HepG2 (cell line): ENCODE measurements around the gene ABHD2. TPM values are rescaled to one million over a fixed set of nuclear protein-coding genes. Genes with fewer than 3 reads are reported as not detected.

ENCODE experiments used
- ADNP ChIP-seq: sonication (generic); formaldehyde crosslinking; IDR thresholded peaks from 2 replicates; pipeline ENCODE4 v1.4.0; 2020; ENCODE audit warnings: missing genetic modification reagents
- ATM ChIP-seq: fragments of 450-650 bp; IDR thresholded peaks from 2 replicates; pipeline ENCODE4 v1.7.1; 2017; ENCODE audit warnings: mild to moderate bottlenecking, borderline replicate concordance
- SIX4 ChIP-seq: sonication (generic); formaldehyde crosslinking; IDR thresholded peaks from 2 replicates; pipeline ENCODE4 v1.4.0; 2020; ENCODE audit warnings: missing genetic modification reagents
- SMYD3 ChIP-seq: sonication (generic); formaldehyde crosslinking; IDR thresholded peaks from 2 replicates; pipeline ENCODE4 v1.8.1; 2023; ENCODE audit warnings: mild to moderate bottlenecking, missing genetic modification reagents
- SRY ChIP-seq: sonication (generic); formaldehyde crosslinking; IDR thresholded peaks from 2 replicates; pipeline ENCODE4 v1.8.0; 2022; ENCODE audit warnings: mild to moderate bottlenecking, missing genetic modification reagents
- THYN1 ChIP-seq: sonication (generic); formaldehyde crosslinking; IDR thresholded peaks from 2 replicates; pipeline ENCODE4 v1.8.1; 2023; ENCODE audit warnings: low read depth, mild to moderate bottlenecking, moderate library complexity, missing genetic modification reagents, borderline replicate concordance
- ZMYM3 ChIP-seq: sonication (generic); formaldehyde crosslinking; IDR thresholded peaks from 2 replicates; pipeline ENCODE4 v1.5.1; 2020; ENCODE audit warnings: mild to moderate bottlenecking, missing genetic modification reagents
- ZNF20 ChIP-seq: sonication (generic); formaldehyde crosslinking; IDR thresholded peaks from 2 replicates; pipeline ENCODE4 v1.4.0; 2020; ENCODE audit warnings: mild to moderate bottlenecking, moderate library complexity, missing genetic modification reagents
- ZNF296 ChIP-seq: sonication (generic); formaldehyde crosslinking; conservative IDR thresholded peaks from 2 replicates; pipeline ENCODE4 v1.5.0; 2020; ENCODE audit warnings: mild to moderate bottlenecking, missing genetic modification reagents
- ZNF343 ChIP-seq: sonication (generic); formaldehyde crosslinking; IDR thresholded peaks from 2 replicates; pipeline ENCODE4 v1.4.0; 2020; ENCODE audit warnings: mild to moderate bottlenecking, missing genetic modification reagents
- ZNF83 ChIP-seq: sonication (generic); formaldehyde crosslinking; IDR thresholded peaks from 2 replicates; pipeline ENCODE4 v1.4.0; 2020; ENCODE audit warnings: missing genetic modification reagents, mild to moderate bottlenecking, borderline replicate concordance
- ZSCAN21 ChIP-seq: sonication (generic); formaldehyde crosslinking; IDR thresholded peaks from 2 replicates; pipeline ENCODE4 v1.8.0; 2022; ENCODE audit warnings: mild to moderate bottlenecking, missing genetic modification reagents, moderate library complexity, borderline replicate concordance
- polyA plus RNA-seq, 8 experiments: library from polyadenylated mRNA; depleted of rRNA in 3 of 8; stranded (reverse) in 7 of 8; unstranded in 1 of 8; fragments of >200 nt; fragmentation: Illumina TruSeq in 4 of 8; extraction: Trizol in 4 of 8; gene quantifications; 2 replicates each; pipeline versions ENCODE4 v1.2.1 to v1.2.3, GENCODE V29; 2011 to 2016; ENCODE audit warnings: low read depth in 4 of 8, missing spikeins in 1 of 8, mixed read lengths in 1 of 8; ENCODE audit not compliant: insufficient read depth in 1 of 8
- total RNA-seq, 5 experiments: library from RNA; depleted of rRNA; stranded (reverse); fragments of >200 nt; fragmentation: Illumina TruSeq; extraction: Trizol; gene quantifications; 2 replicates each; pipeline ENCODE4 v1.2.3, GENCODE V29; 2016; ENCODE audit warnings: low read depth in 1 of 5
- TF ChIP-seq, protein P1 (sequence below): sonication (generic); formaldehyde crosslinking; IDR thresholded peaks from 2 replicates; pipeline ENCODE4 v1.4.0; 2020; ENCODE audit warnings: missing genetic modification reagents, borderline replicate concordance
- TF ChIP-seq, protein P2 (sequence below): sonication (generic); formaldehyde crosslinking; IDR thresholded peaks from 2 replicates; pipeline ENCODE4 v1.4.0; 2020; ENCODE audit warnings: mild to moderate bottlenecking, missing genetic modification reagents
- TF ChIP-seq, protein P3 (sequence below): sonication (generic); formaldehyde crosslinking; IDR thresholded peaks from 2 replicates; pipeline ENCODE4 v1.4.0; 2020; ENCODE audit warnings: missing genetic modification reagents

Gene ABHD2
- total and polyA plus RNA-seq, 2 of the 13 experiments (the other 11 are each of a cell fraction or from before 2014, with no cell fraction given): 14.8 to 22.4 TPM

DNA sequence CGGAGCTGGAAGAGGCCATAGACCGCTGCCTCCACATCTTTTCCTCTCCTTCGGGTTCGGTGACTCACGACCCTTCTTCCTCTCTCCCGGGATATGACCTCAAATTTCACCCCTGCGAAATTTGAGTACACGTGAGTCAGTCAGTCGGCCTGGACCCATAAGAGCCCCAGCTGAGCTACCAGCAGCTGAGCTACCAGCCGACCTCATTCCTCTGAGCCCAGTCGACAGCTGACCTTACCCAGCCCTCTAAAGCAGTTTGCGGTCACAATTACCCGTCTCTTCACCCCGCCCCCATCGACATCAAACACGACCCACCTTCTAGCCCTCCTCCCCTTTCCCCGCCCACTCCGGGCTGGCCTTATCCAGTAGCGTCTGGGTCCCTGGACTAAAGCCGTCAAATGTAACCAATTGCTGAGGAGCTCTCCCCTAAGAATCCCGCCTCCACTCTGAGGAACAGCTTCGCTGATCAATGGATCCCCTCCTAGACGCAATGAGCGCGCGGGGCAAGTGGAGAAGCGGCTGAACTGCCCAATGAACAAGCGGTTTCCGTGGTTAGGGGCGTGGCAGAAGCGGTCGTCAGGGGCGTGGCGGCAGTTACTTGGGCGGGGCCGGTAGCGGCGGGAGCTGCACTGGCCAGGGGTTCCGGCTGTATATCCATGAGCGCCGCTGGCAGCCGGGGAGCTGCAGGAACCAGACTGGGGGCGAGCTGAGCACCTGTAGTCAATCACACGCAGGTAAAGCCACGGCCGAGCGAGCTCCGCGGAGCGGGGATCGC, at the start of gene ABHD2 (continued):
- TF ChIP-seq, protein P1, sequence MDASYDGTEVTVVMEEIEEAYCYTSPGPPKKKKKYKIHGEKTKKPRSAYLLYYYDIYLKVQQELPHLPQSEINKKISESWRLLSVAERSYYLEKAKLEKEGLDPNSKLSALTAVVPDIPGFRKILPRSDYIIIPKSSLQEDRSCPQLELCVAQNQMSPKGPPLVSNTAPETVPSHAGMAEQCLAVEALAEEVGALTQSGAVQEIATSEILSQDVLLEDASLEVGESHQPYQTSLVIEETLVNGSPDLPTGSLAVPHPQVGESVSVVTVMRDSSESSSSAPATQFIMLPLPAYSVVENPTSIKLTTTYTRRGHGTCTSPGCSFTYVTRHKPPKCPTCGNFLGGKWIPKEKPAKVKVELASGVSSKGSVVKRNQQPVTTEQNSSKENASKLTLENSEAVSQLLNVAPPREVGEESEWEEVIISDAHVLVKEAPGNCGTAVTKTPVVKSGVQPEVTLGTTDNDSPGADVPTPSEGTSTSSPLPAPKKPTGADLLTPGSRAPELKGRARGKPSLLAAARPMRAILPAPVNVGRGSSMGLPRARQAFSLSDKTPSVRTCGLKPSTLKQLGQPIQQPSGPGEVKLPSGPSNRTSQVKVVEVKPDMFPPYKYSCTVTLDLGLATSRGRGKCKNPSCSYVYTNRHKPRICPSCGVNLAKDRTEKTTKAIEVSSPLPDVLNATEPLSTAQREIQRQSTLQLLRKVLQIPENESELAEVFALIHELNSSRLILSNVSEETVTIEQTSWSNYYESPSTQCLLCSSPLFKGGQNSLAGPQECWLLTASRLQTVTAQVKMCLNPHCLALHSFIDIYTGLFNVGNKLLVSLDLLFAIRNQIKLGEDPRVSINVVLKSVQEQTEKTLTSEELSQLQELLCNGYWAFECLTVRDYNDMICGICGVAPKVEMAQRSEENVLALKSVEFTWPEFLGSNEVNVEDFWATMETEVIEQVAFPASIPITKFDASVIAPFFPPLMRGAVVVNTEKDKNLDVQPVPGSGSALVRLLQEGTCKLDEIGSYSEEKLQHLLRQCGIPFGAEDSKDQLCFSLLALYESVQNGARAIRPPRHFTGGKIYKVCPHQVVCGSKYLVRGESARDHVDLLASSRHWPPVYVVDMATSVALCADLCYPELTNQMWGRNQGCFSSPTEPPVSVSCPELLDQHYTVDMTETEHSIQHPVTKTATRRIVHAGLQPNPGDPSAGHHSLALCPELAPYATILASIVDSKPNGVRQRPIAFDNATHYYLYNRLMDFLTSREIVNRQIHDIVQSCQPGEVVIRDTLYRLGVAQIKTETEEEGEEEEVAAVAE (CRISPR knock-in tag): 0 out of 2 replicates have a peak, but pooled peaks have one; percentile 31
- no peak for TF ChIP-seq ADNP
- 0 out of 2 replicates have a peak, but pooled peaks have one; percentile 20 for TF ChIP-seq ZNF343
- 0 out of 2 replicates have a peak, but pooled peaks have one; percentile 42 for TF ChIP-seq ZSCAN21 (CRISPR knock-in tag)
- TF ChIP-seq, protein P2, sequence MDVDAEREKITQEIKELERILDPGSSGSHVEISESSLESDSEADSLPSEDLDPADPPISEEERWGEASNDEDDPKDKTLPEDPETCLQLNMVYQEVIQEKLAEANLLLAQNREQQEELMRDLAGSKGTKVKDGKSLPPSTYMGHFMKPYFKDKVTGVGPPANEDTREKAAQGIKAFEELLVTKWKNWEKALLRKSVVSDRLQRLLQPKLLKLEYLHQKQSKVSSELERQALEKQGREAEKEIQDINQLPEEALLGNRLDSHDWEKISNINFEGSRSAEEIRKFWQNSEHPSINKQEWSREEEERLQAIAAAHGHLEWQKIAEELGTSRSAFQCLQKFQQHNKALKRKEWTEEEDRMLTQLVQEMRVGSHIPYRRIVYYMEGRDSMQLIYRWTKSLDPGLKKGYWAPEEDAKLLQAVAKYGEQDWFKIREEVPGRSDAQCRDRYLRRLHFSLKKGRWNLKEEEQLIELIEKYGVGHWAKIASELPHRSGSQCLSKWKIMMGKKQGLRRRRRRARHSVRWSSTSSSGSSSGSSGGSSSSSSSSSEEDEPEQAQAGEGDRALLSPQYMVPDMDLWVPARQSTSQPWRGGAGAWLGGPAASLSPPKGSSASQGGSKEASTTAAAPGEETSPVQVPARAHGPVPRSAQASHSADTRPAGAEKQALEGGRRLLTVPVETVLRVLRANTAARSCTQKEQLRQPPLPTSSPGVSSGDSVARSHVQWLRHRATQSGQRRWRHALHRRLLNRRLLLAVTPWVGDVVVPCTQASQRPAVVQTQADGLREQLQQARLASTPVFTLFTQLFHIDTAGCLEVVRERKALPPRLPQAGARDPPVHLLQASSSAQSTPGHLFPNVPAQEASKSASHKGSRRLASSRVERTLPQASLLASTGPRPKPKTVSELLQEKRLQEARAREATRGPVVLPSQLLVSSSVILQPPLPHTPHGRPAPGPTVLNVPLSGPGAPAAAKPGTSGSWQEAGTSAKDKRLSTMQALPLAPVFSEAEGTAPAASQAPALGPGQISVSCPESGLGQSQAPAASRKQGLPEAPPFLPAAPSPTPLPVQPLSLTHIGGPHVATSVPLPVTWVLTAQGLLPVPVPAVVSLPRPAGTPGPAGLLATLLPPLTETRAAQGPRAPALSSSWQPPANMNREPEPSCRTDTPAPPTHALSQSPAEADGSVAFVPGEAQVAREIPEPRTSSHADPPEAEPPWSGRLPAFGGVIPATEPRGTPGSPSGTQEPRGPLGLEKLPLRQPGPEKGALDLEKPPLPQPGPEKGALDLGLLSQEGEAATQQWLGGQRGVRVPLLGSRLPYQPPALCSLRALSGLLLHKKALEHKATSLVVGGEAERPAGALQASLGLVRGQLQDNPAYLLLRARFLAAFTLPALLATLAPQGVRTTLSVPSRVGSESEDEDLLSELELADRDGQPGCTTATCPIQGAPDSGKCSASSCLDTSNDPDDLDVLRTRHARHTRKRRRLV: no peak
- TF ChIP-seq ZNF20 (CRISPR knock-in tag): no peak
- 0 out of 2 replicates have a peak, but pooled peaks have one; percentile 27 for TF ChIP-seq SIX4
- TF ChIP-seq ZNF83 (CRISPR knock-in tag): no peak
- no peak for TF ChIP-seq SRY
- TF ChIP-seq, protein P3, sequence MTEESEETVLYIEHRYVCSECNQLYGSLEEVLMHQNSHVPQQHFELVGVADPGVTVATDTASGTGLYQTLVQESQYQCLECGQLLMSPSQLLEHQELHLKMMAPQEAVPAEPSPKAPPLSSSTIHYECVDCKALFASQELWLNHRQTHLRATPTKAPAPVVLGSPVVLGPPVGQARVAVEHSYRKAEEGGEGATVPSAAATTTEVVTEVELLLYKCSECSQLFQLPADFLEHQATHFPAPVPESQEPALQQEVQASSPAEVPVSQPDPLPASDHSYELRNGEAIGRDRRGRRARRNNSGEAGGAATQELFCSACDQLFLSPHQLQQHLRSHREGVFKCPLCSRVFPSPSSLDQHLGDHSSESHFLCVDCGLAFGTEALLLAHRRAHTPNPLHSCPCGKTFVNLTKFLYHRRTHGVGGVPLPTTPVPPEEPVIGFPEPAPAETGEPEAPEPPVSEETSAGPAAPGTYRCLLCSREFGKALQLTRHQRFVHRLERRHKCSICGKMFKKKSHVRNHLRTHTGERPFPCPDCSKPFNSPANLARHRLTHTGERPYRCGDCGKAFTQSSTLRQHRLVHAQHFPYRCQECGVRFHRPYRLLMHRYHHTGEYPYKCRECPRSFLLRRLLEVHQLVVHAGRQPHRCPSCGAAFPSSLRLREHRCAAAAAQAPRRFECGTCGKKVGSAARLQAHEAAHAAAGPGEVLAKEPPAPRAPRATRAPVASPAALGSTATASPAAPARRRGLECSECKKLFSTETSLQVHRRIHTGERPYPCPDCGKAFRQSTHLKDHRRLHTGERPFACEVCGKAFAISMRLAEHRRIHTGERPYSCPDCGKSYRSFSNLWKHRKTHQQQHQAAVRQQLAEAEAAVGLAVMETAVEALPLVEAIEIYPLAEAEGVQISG (CRISPR knock-in tag): 0 out of 2 replicates have a peak, but pooled peaks have one; percentile 21
- 0 out of 2 replicates have a peak, but pooled peaks have one; percentile 36 for TF ChIP-seq ZMYM3 (CRISPR knock-in tag)
- no peak for TF ChIP-seq THYN1 (CRISPR knock-in tag)
- no peak for TF ChIP-seq ATM
- no peak for TF ChIP-seq ZNF296 (CRISPR knock-in tag)
- TF ChIP-seq SMYD3: no peak
